Measurements from ENCODE around the gene CDC42EP3.

GRCh38 chr2:37681587-37681986 is 10.1 kb upstream of the CDC42EP3 start:
- TF ChIP-seq CTCF (IDR thresholded peaks at IDR 0.05): no peak
- no peak for TF ChIP-seq POLR2A (IDR thresholded peaks at IDR 0.05)

All from adrenal gland (tissue), 5 donors.